ENCODE results near the gene FAM184A.

Gene FAM184A

DNA sequence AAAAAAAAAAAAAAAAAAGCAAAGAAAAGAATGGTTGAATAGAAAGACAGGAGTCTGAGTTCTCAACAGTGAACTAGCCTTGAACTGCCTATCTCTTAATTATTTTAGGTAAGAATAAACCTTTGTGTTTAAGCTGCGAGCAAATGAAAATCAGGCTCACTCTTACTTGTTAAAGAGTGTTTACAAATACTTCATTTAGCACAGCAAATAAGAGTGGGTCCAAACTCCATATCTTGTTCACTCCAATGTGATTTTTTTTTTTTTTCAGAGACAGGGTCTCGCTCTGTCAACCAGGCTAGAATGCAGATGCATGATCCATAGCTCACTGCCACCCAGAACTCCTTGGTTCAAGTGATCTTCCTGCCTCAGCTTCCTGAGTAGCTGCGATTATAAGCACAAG, 155.4 kb downstream of the FAM184A start:
- no peak for TF ChIP-seq SUZ12 (IDR thresholded peaks at IDR 0.05)
- TF ChIP-seq FOXM1 (IDR thresholded peaks at IDR 0.05; ENCODE audit: borderline replicate concordance), result no peak
- no peak for TF ChIP-seq ZNF384 (IDR thresholded peaks at IDR 0.05)
- no peak for TF ChIP-seq FOXK2 (IDR thresholded peaks at IDR 0.05)
- no peak for TF ChIP-seq HDGF (IDR thresholded peaks at IDR 0.05; ENCODE audit: borderline replicate concordance)
- TF ChIP-seq TARDBP (IDR thresholded peaks at IDR 0.05), result no peak
- no peak for TF ChIP-seq L3MBTL2 (conservative IDR thresholded peaks at IDR 0.05)
- TF ChIP-seq FOXA1 (IDR thresholded peaks at IDR 0.05), result no peak
- no peak for TF ChIP-seq ELF4 (IDR thresholded peaks at IDR 0.05)
- TF ChIP-seq CTBP1 (IDR thresholded peaks at IDR 0.05; ENCODE audit: borderline replicate concordance), result no peak
- TF ChIP-seq, protein P1, sequence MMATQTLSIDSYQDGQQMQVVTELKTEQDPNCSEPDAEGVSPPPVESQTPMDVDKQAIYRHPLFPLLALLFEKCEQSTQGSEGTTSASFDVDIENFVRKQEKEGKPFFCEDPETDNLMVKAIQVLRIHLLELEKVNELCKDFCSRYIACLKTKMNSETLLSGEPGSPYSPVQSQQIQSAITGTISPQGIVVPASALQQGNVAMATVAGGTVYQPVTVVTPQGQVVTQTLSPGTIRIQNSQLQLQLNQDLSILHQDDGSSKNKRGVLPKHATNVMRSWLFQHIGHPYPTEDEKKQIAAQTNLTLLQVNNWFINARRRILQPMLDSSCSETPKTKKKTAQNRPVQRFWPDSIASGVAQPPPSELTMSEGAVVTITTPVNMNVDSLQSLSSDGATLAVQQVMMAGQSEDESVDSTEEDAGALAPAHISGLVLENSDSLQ (IDR thresholded peaks at IDR 0.05), result no peak
- no peak for TF ChIP-seq SP1 (IDR thresholded peaks at IDR 0.05)
- TF ChIP-seq NFRKB (IDR thresholded peaks at IDR 0.05), result no peak
- no peak for TF ChIP-seq LEF1 (IDR thresholded peaks at IDR 0.05; ENCODE audit: borderline replicate concordance)
- TF ChIP-seq BHLHE40 (IDR thresholded peaks at IDR 0.05; ENCODE audit: borderline replicate concordance), result no peak
- TF ChIP-seq ARNT (IDR thresholded peaks at IDR 0.05), result no peak
- ChIA-PET POLR2A (no interaction called here), CTCF (no interaction called here)
- DNase-seq (ENCODE audit: extremely low spot score), result no peak

- DNase-seq (ENCODE audit: extremely low spot score), result no peak
- no peak for TF ChIP-seq ZNF384 (IDR thresholded peaks at IDR 0.05)
- no peak for TF ChIP-seq HDGF (IDR thresholded peaks at IDR 0.05; ENCODE audit: borderline replicate concordance)
- no peak for TF ChIP-seq TARDBP (IDR thresholded peaks at IDR 0.05)
- no peak for TF ChIP-seq FOXM1 (IDR thresholded peaks at IDR 0.05; ENCODE audit: borderline replicate concordance)
- ChIA-PET POLR2A (no interaction called here), CTCF (no interaction called here)
Measured at GRCh38 chr6:118921084-118921483, 157.4 kb downstream of the FAM184A start.

GRCh38 chr6:118918329-118918725, 160.1 kb downstream of the FAM184A start:
- CTCF ChIA-PET, result no interaction called here

GRCh38 chr6:118917546-118918328, 160.7 kb downstream of the FAM184A start:
- DNase-seq (ENCODE audit: extremely low spot score), result no peak
- ChIA-PET POLR2A (no interaction called here), CTCF (no interaction called here)

More at GRCh38 chr6:118918329-118918725, 160.1 kb downstream of the FAM184A start:
- TF ChIP-seq BHLHE40 (IDR thresholded peaks at IDR 0.05; ENCODE audit: borderline replicate concordance), result no peak
- TF ChIP-seq L3MBTL2 (conservative IDR thresholded peaks at IDR 0.05), result no peak
- POLR2A ChIA-PET, result no interaction called here
- no peak for DNase-seq (ENCODE audit: extremely low spot score)

GRCh38 chr6:118914598-118914997, 163.9 kb downstream of the FAM184A start:
- ChIA-PET POLR2A (no interaction called here), CTCF (no interaction called here)
- DNase-seq (ENCODE audit: extremely low spot score), result no peak
- TF ChIP-seq, protein P1 (IDR thresholded peaks at IDR 0.05), result no peak
- TF ChIP-seq FOXM1 (IDR thresholded peaks at IDR 0.05; ENCODE audit: borderline replicate concordance) (no peak), TARDBP (IDR thresholded peaks at IDR 0.05) (no peak), ZNF384 (IDR thresholded peaks at IDR 0.05) (no peak), L3MBTL2 (conservative IDR thresholded peaks at IDR 0.05) (no peak), NFRKB (IDR thresholded peaks at IDR 0.05) (no peak), LEF1 (IDR thresholded peaks at IDR 0.05; ENCODE audit: borderline replicate concordance) (no peak), FOXK2 (IDR thresholded peaks at IDR 0.05) (no peak), SUZ12 (IDR thresholded peaks at IDR 0.05) (no peak), ELF4 (IDR thresholded peaks at IDR 0.05) (no peak), HDGF (IDR thresholded peaks at IDR 0.05; ENCODE audit: borderline replicate concordance) (no peak), SP1 (IDR thresholded peaks at IDR 0.05) (no peak), CTBP1 (IDR thresholded peaks at IDR 0.05; ENCODE audit: borderline replicate concordance) (no peak), ARNT (IDR thresholded peaks at IDR 0.05) (no peak), BHLHE40 (IDR thresholded peaks at IDR 0.05; ENCODE audit: borderline replicate concordance) (no peak), FOXA1 (IDR thresholded peaks at IDR 0.05) (no peak)

More at GRCh38 chr6:118917546-118918328, 160.7 kb downstream of the FAM184A start:
- TF ChIP-seq LEF1 (IDR thresholded peaks at IDR 0.05; ENCODE audit: borderline replicate concordance) (no peak), FOXA1 (IDR thresholded peaks at IDR 0.05) (no peak), FOXK2 (IDR thresholded peaks at IDR 0.05) (no peak), BHLHE40 (IDR thresholded peaks at IDR 0.05; ENCODE audit: borderline replicate concordance) (no peak)

- TF ChIP-seq L3MBTL2 (conservative IDR thresholded peaks at IDR 0.05) (no peak), SUZ12 (IDR thresholded peaks at IDR 0.05) (no peak), NFRKB (IDR thresholded peaks at IDR 0.05) (no peak), LEF1 (IDR thresholded peaks at IDR 0.05; ENCODE audit: borderline replicate concordance) (no peak)
- POLR2A ChIA-PET, result no interaction called here
Measured at GRCh38 chr6:118913161-118913560, 165.3 kb downstream of the FAM184A start.

GRCh38 chr6:118912646-118913045, 165.8 kb downstream of the FAM184A start:
- TF ChIP-seq CTBP1 (IDR thresholded peaks at IDR 0.05; ENCODE audit: borderline replicate concordance) (no peak), L3MBTL2 (conservative IDR thresholded peaks at IDR 0.05) (no peak), FOXK2 (IDR thresholded peaks at IDR 0.05) (no peak), TARDBP (IDR thresholded peaks at IDR 0.05) (no peak), ZNF384 (IDR thresholded peaks at IDR 0.05) (no peak), FOXA1 (IDR thresholded peaks at IDR 0.05) (no peak), HDGF (IDR thresholded peaks at IDR 0.05; ENCODE audit: borderline replicate concordance) (no peak), FOXM1 (IDR thresholded peaks at IDR 0.05; ENCODE audit: borderline replicate concordance) (no peak), SUZ12 (IDR thresholded peaks at IDR 0.05) (no peak), SP1 (IDR thresholded peaks at IDR 0.05) (no peak), NFRKB (IDR thresholded peaks at IDR 0.05) (no peak), ARNT (IDR thresholded peaks at IDR 0.05) (no peak), ELF4 (IDR thresholded peaks at IDR 0.05) (no peak), LEF1 (IDR thresholded peaks at IDR 0.05; ENCODE audit: borderline replicate concordance) (no peak), BHLHE40 (IDR thresholded peaks at IDR 0.05; ENCODE audit: borderline replicate concordance) (no peak)
- TF ChIP-seq, protein P1 (IDR thresholded peaks at IDR 0.05), result no peak
- no peak for DNase-seq (ENCODE audit: extremely low spot score)
- ChIA-PET CTCF (no interaction called here), POLR2A (no interaction called here)

More at GRCh38 chr6:118913161-118913560, 165.3 kb downstream of the FAM184A start:
- CTCF ChIA-PET, result no interaction called here
- no peak for DNase-seq (ENCODE audit: extremely low spot score)

Measured in HEK293T (cell line).